Heart left ventricle (tissue), 16 donors: ENCODE measurements around the gene ZNF333. TPM values are rescaled to one million over a fixed set of nuclear protein-coding genes. Genes with fewer than 3 reads are reported as not detected.

Experiments used
- ATAC-seq, 4 donors: fragments of 200-7000 bp; cut with Tn5 transposase; one replicate each; pipeline ENCODE4 v1.9.1; 2020 to 2022; ENCODE audit warnings: moderate library complexity in 4 of 4, mild to moderate bottlenecking in 3 of 4, moderate number of reproducible peaks in 1 of 4
- DNase-seq, 5 donors: peaks; one replicate each; pipeline ENCODE4 v3.0.0-alpha.2; 2020
- H3K27ac ChIP-seq, 12 donors: fragments of 200-600 bp; sonication (generic) in 4 of 12; one replicate each; pipeline versions ENCODE4 v1.5.0 to v1.8.0; 2016 to 2022; ENCODE audit warnings: mild to moderate bottlenecking in 2 of 12
- H3K27me3 ChIP-seq, 9 donors: fragments of 200-600 bp; sonication (generic) in 2 of 9; one replicate each; pipeline versions ENCODE4 v1.5.1 to v1.8.0; 2016 to 2022; ENCODE audit warnings: mild to moderate bottlenecking in 3 of 9
- H3K36me3 ChIP-seq, 9 donors: fragments of 200-600 bp; sonication (generic) in 2 of 9; one replicate each; pipeline versions ENCODE4 v1.5.0 to v1.8.0; 2018 to 2022; ENCODE audit warnings: mild to moderate bottlenecking in 2 of 9
- H3K4me1 ChIP-seq, 12 donors: fragments of 200-600 bp; sonication (generic) in 4 of 12; one replicate each; pipeline versions ENCODE4 v1.5.0 to v1.8.0; 2016 to 2022; ENCODE audit warnings: mild to moderate bottlenecking in 3 of 12
- H3K4me3 ChIP-seq, 12 donors: fragments of 200-600 bp; sonication (generic) in 4 of 12; one replicate each; pipeline versions ENCODE4 v1.5.0 to v1.8.0; 2017 to 2022; ENCODE audit warnings: mild to moderate bottlenecking in 9 of 12, moderate library complexity in 4 of 12
- H3K9me3 ChIP-seq, 12 donors: fragments of 200-600 bp; sonication (generic) in 4 of 12; one replicate each; pipeline versions ENCODE4 v1.5.0 to v1.8.0; 2016 to 2022; ENCODE audit warnings: mild to moderate bottlenecking in 1 of 12
- CTCF ChIP-seq, 12 donors: fragments of 200-600 bp; sonication (generic) in 4 of 12; IDR thresholded peaks; one replicate each; pipeline versions ENCODE4 v1.5.0 to v1.8.0; 2018 to 2022; ENCODE audit warnings: antibody characterized with exemption in 12 of 12, mild to moderate bottlenecking in 5 of 12
- POLR2A ChIP-seq, 2 donors: fragments of 450-650 bp; IDR thresholded peaks; one replicate each; pipeline ENCODE4 v1.6.1; 2017; ENCODE audit warnings: antibody characterized with exemption in 2 of 2, mild to moderate bottlenecking in 2 of 2, moderate library complexity in 2 of 2
- WGBS, 4 donors: extraction: QIAGEN DNeasy Blood & Tissue Kit in 2 of 4; methylation state at CpG; one replicate each; pipeline versions ENCODE4 v1.1.5 to v1.1.7; 2013 to 2018; 5-methylcytosine and 5-hydroxymethylcytosine counted together
- intact Hi-C, 10 donors: fragments of 100-400 bp; cut with DNase I; formaldehyde crosslinking; loops; one replicate each; pipeline versions ENCODE4 v1.11.1 to v1.14.2; 2022
- polyA plus RNA-seq, 2 donors: library from polyadenylated mRNA; stranded (reverse); fragments of 200-250 nt; gene quantifications; one replicate each; pipeline ENCODE4 v1.2.3, GENCODE V29; 2013
- total RNA-seq, 9 donors: library from RNA; depleted of rRNA in 2 of 9; stranded (reverse); fragments of >200 nt in 2 of 9; fragmentation: NEBNext Ultra II Directional in 3 of 9; extraction: Animal tissue kit (Norgen Biotek cat#: 25700) in 3 of 9; gene quantifications; one replicate each; pipeline versions ENCODE4 v1.1.0 to v1.2.4, GENCODE V29; 2016 to 2023
- donor health status: ischemic (EF 13 %, LVEDD 7.1; RV severe dilation, severe dysfunction).
- donor health status: healthy with polysubstance abuse.
- donor health status: DM: no; HTN: yes; CAD: no.
- donor health status: DM: no; HTN: no; CAD: no.
- donor health status: ischemic (EF 25% LVEDD 6.9; RV normal size, moderate dysfunction).
- donor health status: ischemic (EF 25% LVEDD 5.7; RV mildly dilated, moderate dysfunction).
- donor health status: healthy.
- donor health status: DM: yes; HTN: yes; CAD: no.
- donor health status: ischemic (EF 35%, LVEDD 5.7; RV mildly dilated, moderate dysfunction).
- donor health status: nonischemic (EF 11% LVEDD 7.7; RV severe dilation, severe dysfunction).
- donor health status: DM: yes; HTN: yes; CAD: no.
- donor health status: PGD.
- donor health status: ischemic (EF 29% LVEDD 5.4; RV normal size, mild dysfunction).
- donor health status: nonischemic (EF 23%, LVEDD 6.1; RV moderate dilation, normal function).

The ZNF333 gene
- total and polyA plus RNA-seq, 11 donors: 5.0 to 12.1 (median 8.6) TPM

- TF ChIP-seq POLR2A (IDR thresholded peaks at IDR 0.05) (no peak), CTCF (IDR thresholded peaks at IDR 0.05) (no peak)
- DNase-seq (no peak), ATAC-seq (no peak)
- Histone ChIP-seq H3K27me3 (peaks cover 0 to 16% (median 5%) of the 10 kb centered on the region in 9 donors), H3K4me1 (peaks cover 0 to 41% (median 0%) of the 10 kb centered on the region in 12 donors), H3K36me3 (no peaks in the 10 kb centered on the region), H3K9me3 (no peaks in the 10 kb centered on the region), H3K27ac (peak overlapping the region in 1 of 12 donors; percentile 79), H3K4me3 (no peak overlapping the region)
- intact Hi-C loops: loop anchor here in 1 of 10 donors (10.0 kb wide), 1 partner anchor 102 kb away; the partner anchor contains the start of gene OR7A17
- 87 to 89% (median 89%) methylated on average over 16 of the region's 16 CpGs for WGBS, 4 donors
Observed at GRCh38 chr19:14782626-14783409, 93.0 kb downstream of the ZNF333 start.

Other genes with a start within 250 kb of the ZNF333 start
- under 1 TPM in 1 of 9 donors, not detected in 8; 0.35 TPM for gene PTGER1, start 214.7 kb upstream of the ZNF333 start, total RNA-seq
- under 1 TPM in 1 of 2 donors, not detected in 1; 0.15 TPM for gene PTGER1, start 214.7 kb upstream of the ZNF333 start, polyA plus RNA-seq
- 10 to 100 TPM; 44.9 to 82.7 (median 49.3) TPM for gene GIPC1, start 193.9 kb upstream of the ZNF333 start, total RNA-seq
- gene GIPC1, start 193.9 kb upstream of the ZNF333 start, polyA plus RNA-seq: 10 to 100 TPM; 54.9 to 87.4 TPM
- gene DNAJB1, start 171.7 kb upstream of the ZNF333 start, total RNA-seq: 10 to 100 TPM; 34.7 to 70.6 (median 44.8) TPM
- 10 to 100 TPM; 27.5 to 69.1 TPM for gene DNAJB1, start 171.7 kb upstream of the ZNF333 start, polyA plus RNA-seq
- 10 to 100 TPM; 48.1 to 88.4 (median 71.7) TPM for gene TECR, start 160.5 kb upstream of the ZNF333 start, total RNA-seq
- 100 to 1,000 TPM in 1 of 2 donors, 10 to 100 TPM in 1; 71.4 to 102 TPM for gene TECR, start 160.5 kb upstream of the ZNF333 start, polyA plus RNA-seq
- gene NDUFB7, start 118.0 kb upstream of the ZNF333 start, total RNA-seq: 1,000 to 10,000 TPM in 1 of 9 donors, 100 to 1,000 TPM in 8; 290 to 1,084 (median 402) TPM
- gene NDUFB7, start 118.0 kb upstream of the ZNF333 start, polyA plus RNA-seq: 1,000 to 10,000 TPM in 1 of 2 donors, 100 to 1,000 TPM in 1; 782 to 1,747 TPM
- gene CLEC17A, start 107.0 kb upstream of the ZNF333 start, total RNA-seq: under 1 TPM in 1 of 9 donors, not detected in 8; 0.10 TPM
- not detected for gene CLEC17A, start 107.0 kb upstream of the ZNF333 start, polyA plus RNA-seq
- gene ADGRE3, start 15.2 kb upstream of the ZNF333 start, total RNA-seq: under 1 TPM in 3 of 9 donors, not detected in 6; 0.25 to 0.59 (median 0.53) TPM
- not detected for gene ADGRE3, start 15.2 kb upstream of the ZNF333 start, polyA plus RNA-seq
- 10 to 100 TPM in 1 of 9 donors, 1 to 10 TPM in 3, under 1 TPM in 5; 0.40 to 11.6 (median 1.00) TPM for gene ADGRE2, start 88.5 kb downstream of the ZNF333 start, total RNA-seq
- under 1 TPM; 0.83 to 0.84 TPM for gene ADGRE2, start 88.5 kb downstream of the ZNF333 start, polyA plus RNA-seq
- gene OR7A5, start 145.1 kb downstream of the ZNF333 start, total RNA-seq: not detected
- not detected for gene OR7A5, start 145.1 kb downstream of the ZNF333 start, polyA plus RNA-seq
- under 1 TPM in 3 of 9 donors, not detected in 6; 0.02 to 0.28 (median 0.17) TPM for gene OR7C1, start 145.1 kb downstream of the ZNF333 start, total RNA-seq
- not detected for gene OR7C1, start 145.1 kb downstream of the ZNF333 start, polyA plus RNA-seq
- not detected for gene OR7A10, start 158.9 kb downstream of the ZNF333 start, total RNA-seq
- not detected for gene OR7A10, start 158.9 kb downstream of the ZNF333 start, polyA plus RNA-seq
- gene OR7A17, start 196.1 kb downstream of the ZNF333 start, total RNA-seq: not detected
- gene OR7A17, start 196.1 kb downstream of the ZNF333 start, polyA plus RNA-seq: not detected